ENCODE results near the gene SLC47A1. TPM values are rescaled to one million over a fixed set of nuclear protein-coding genes. Genes with fewer than 3 reads are reported as not detected.

The SLC47A1 gene
- total and polyA plus RNA-seq, 9 of the 15 experiments (the other 6 are each of a cell fraction or from before 2014, with no cell fraction given) = not detected

GRCh38 chr17:19520641-19521040 is 13.0 kb upstream of the SLC47A1 start:
- H3K79me2 ChIP-seq (ENCODE audit: control insufficient read depth, insufficient read depth, low read length) = no peaks in the 10 kb centered on the region
- H3K9ac ChIP-seq (ENCODE audit: insufficient read depth in 1 of 2, low read depth in 2 of 2, low read length in 2 of 2) = no peak overlapping the region
- no peaks in the 10 kb centered on the region for H3K9me1 ChIP-seq (ENCODE audit: control insufficient read depth, insufficient read depth, low read length)
- in situ Hi-C loops (cut with MboI) (no loop called here), intact Hi-C loops (cut with micrococcal nuclease) (no loop called here)
- peaks cover 0 to 5% of the 10 kb centered on the region in 2 experiments; a peak in 2 of 5 replicates for H3K27me3 ChIP-seq (ENCODE audit: control insufficient read depth in 2 of 2, insufficient read depth in 2 of 2, low read length in 2 of 2)
- TF ChIP-seq KHSRP (IDR thresholded peaks at IDR 0.05) = no peak
- TF ChIP-seq ZNF512 (tag; IDR thresholded peaks at IDR 0.05) = peak; percentile 44; the same call in 1 of the 2 replicates
- H3K36me3 ChIP-seq (ENCODE audit: control insufficient read depth, insufficient read depth, low read length) = no peaks in the 10 kb centered on the region
- H3K4me1 ChIP-seq (replicated peaks in 1 of 2; ENCODE audit: control insufficient read depth in 2 of 2, insufficient read depth in 2 of 2, low read length in 2 of 2) = peaks cover 0 to 3% of the 10 kb centered on the region in 2 experiments; a peak in 3 of 5 replicates
- H4K20me1 ChIP-seq (replicated peaks; ENCODE audit: control insufficient read depth, insufficient read depth, low read length) = peaks cover 6% of the 10 kb centered on the region
- POLR2A ChIA-PET = no interaction called here
- no peak overlapping the region for H3K4me2 ChIP-seq (ENCODE audit: insufficient read depth, low read length)
- no TSS peak for BruUV-seq (replicated peaks)
- no peak overlapping the region for H3K27ac ChIP-seq (ENCODE audit: extremely low read depth, low read depth, low read length)
- DNase-seq (ENCODE audit: extremely low read depth in 1 of 4, low spot score in 3 of 4) (no peak), FAIRE-seq (no peak), ATAC-seq (no peak)
- CTCF ChIA-PET (ENCODE audit: low intra/inter-chr PET ratio) = no interaction called here
- no peaks in the 10 kb centered on the region for H3K9me3 ChIP-seq (replicated peaks; ENCODE audit: control insufficient read depth, insufficient read depth, low read depth, low read length)
- WGBS (ENCODE audit: insufficient coverage, low coverage, missing lambda C conversion rate) = 43% methylated on average over 1 of the region's 5 CpGs
- no peak overlapping the region for H2AFZ ChIP-seq (ENCODE audit: low read depth, low read length)
- H3K4me3 ChIP-seq = no peak overlapping the region

- H3K36me3 ChIP-seq (ENCODE audit: control insufficient read depth, insufficient read depth, low read length) = no peaks in the 10 kb centered on the region
- no peaks in the 10 kb centered on the region for H3K79me2 ChIP-seq (ENCODE audit: control insufficient read depth, insufficient read depth, low read length)
- DNase-seq (ENCODE audit: extremely low read depth in 1 of 4, low spot score in 3 of 4) = no peak
- H3K9me1 ChIP-seq (ENCODE audit: control insufficient read depth, insufficient read depth, low read length) = no peaks in the 10 kb centered on the region
- H4K20me1 ChIP-seq (replicated peaks; ENCODE audit: control insufficient read depth, insufficient read depth, low read length) = peaks cover 6% of the 10 kb centered on the region
- no peak overlapping the region for H3K4me2 ChIP-seq (ENCODE audit: insufficient read depth, low read length)
- BruUV-seq (replicated peaks) = no TSS peak
- in situ Hi-C loops (cut with MboI) (no loop called here), intact Hi-C loops (cut with micrococcal nuclease) (no loop called here)
- no peak overlapping the region for H3K4me3 ChIP-seq
- POLR2A ChIA-PET = no interaction called here
- ATAC-seq = no peak
- CTCF ChIA-PET (ENCODE audit: low intra/inter-chr PET ratio) = no interaction called here
- H2AFZ ChIP-seq (ENCODE audit: low read depth, low read length) = no peak overlapping the region
- no peaks in the 10 kb centered on the region; a peak in 1 of 5 replicates for H3K27me3 ChIP-seq (ENCODE audit: control insufficient read depth in 2 of 2, insufficient read depth in 2 of 2, low read length in 2 of 2)
- H3K4me1 ChIP-seq (replicated peaks in 1 of 2; ENCODE audit: control insufficient read depth in 2 of 2, insufficient read depth in 2 of 2, low read length in 2 of 2) = peaks cover 0 to 3% of the 10 kb centered on the region in 2 experiments; a peak in 3 of 5 replicates
- no peak overlapping the region for H3K27ac ChIP-seq (ENCODE audit: extremely low read depth, low read depth, low read length)
- no peak for TF ChIP-seq NBN (IDR thresholded peaks at IDR 0.05; ENCODE audit: low read depth)
- no peak for TF ChIP-seq NEUROD1 (IDR thresholded peaks at IDR 0.05; ENCODE audit: borderline replicate concordance, low read depth, low read length, partially characterized antibody)
- no peak for TF ChIP-seq IRF2 (CRISPR knock-in tag; IDR thresholded peaks at IDR 0.05)
- TF ChIP-seq KLF16 (IDR thresholded peaks at IDR 0.05) = no peak
- TF ChIP-seq FOSL1 (tag; conservative IDR thresholded peaks at IDR 0.05) = no peak
- no peak for TF ChIP-seq ZNF146 (CRISPR knock-in tag; IDR thresholded peaks at IDR 0.05; ENCODE audit: unreplicated experiment)
- TF ChIP-seq BRCA1 (IDR thresholded peaks at IDR 0.05) = no peak
- TF ChIP-seq BRCA1 (CRISPR knock-in tag; IDR thresholded peaks at IDR 0.05) = no peak
- TF ChIP-seq HBP1 (CRISPR knock-in tag; IDR thresholded peaks at IDR 0.05) = no peak
- no peak for TF ChIP-seq ZNF184 (CRISPR knock-in tag; IDR thresholded peaks at IDR 0.05)
- TF ChIP-seq CBFB (CRISPR knock-in tag; IDR thresholded peaks at IDR 0.05) = no peak
- TF ChIP-seq CHCHD3 (CRISPR knock-in tag; IDR thresholded peaks at IDR 0.05) = no peak
- WGBS (ENCODE audit: insufficient coverage, low coverage, missing lambda C conversion rate) = 3% methylated on average over 7 of the region's 9 CpGs
- H3K9me3 ChIP-seq (replicated peaks; ENCODE audit: control insufficient read depth, insufficient read depth, low read depth, low read length) = no peaks in the 10 kb centered on the region
- H3K9ac ChIP-seq (ENCODE audit: insufficient read depth in 1 of 2, low read depth in 2 of 2, low read length in 2 of 2) = no peak overlapping the region
- FAIRE-seq = no peak
Observed at GRCh38 chr17:19523690-19524089, 10.0 kb upstream of the SLC47A1 start.

Data from K562 (cell line).